Upper lobe of right lung (tissue), 1 donor: ENCODE results near the gene SLC5A8. TPM values are rescaled to one million over a fixed set of nuclear protein-coding genes. Genes with fewer than 3 reads are reported as not detected.

Source experiments
- ATAC-seq: fragments of 200-7000 bp; cut with Tn5 transposase; one replicate; pipeline ENCODE4 v1.9.1; 2020; ENCODE audit warnings: mild to moderate bottlenecking, moderate library complexity
- DNase-seq: peaks from one replicate; pipeline ENCODE4 v3.0.0-alpha.2; 2020
- H3K27ac ChIP-seq: fragments of 200-600 bp; one replicate; pipeline ENCODE4 v1.8.0; 2022
- H3K27me3 ChIP-seq: fragments of 200-600 bp; one replicate; pipeline ENCODE4 v1.8.0; 2022; ENCODE audit warnings: mild to moderate bottlenecking
- H3K36me3 ChIP-seq: fragments of 200-600 bp; one replicate; pipeline ENCODE4 v1.8.0; 2022
- H3K4me1 ChIP-seq: fragments of 200-600 bp; one replicate; pipeline ENCODE4 v1.8.0; 2022
- H3K4me3 ChIP-seq: fragments of 200-600 bp; one replicate; pipeline ENCODE4 v1.8.0; 2022; ENCODE audit warnings: mild to moderate bottlenecking
- H3K9me3 ChIP-seq: fragments of 200-600 bp; one replicate; pipeline ENCODE4 v1.8.0; 2022
- intact Hi-C: fragments of 100-400 bp; cut with DNase I; formaldehyde crosslinking; loops from one replicate; pipeline ENCODE4 v1.11.0; 2022
- total RNA-seq: library from RNA; stranded (reverse); fragmentation: NEBNext Ultra II Directional; extraction: Animal tissue kit (Norgen Biotek cat#: 25700); gene quantifications from one replicate; pipeline ENCODE4 v1.2.1, GENCODE V29; 2021
- TF ChIP-seq, protein P1 (sequence below): fragments of 200-600 bp; IDR thresholded peaks from one replicate; pipeline ENCODE4 v1.8.0; 2022; ENCODE audit warnings: antibody characterized with exemption
- donor health status: DM: no; HTN: yes; CAD: no; lungs with severe emphysema.

Gene SLC5A8
- total RNA-seq, 1 donor from 2014 or later, result 2.8 TPM

- Histone ChIP-seq H3K27ac (no peak overlapping the region), H3K36me3 (no peaks in the 10 kb centered on the region), H3K4me1 (no peaks in the 10 kb centered on the region), H3K9me3 (no peaks in the 10 kb centered on the region), H3K4me3 (no peak overlapping the region), H3K27me3 (peaks cover 4% of the 10 kb centered on the region)
- intact Hi-C loops, result no loop called here
- ATAC-seq, result peak; percentile 13
- DNase-seq, result no peak
- TF ChIP-seq, protein P1, sequence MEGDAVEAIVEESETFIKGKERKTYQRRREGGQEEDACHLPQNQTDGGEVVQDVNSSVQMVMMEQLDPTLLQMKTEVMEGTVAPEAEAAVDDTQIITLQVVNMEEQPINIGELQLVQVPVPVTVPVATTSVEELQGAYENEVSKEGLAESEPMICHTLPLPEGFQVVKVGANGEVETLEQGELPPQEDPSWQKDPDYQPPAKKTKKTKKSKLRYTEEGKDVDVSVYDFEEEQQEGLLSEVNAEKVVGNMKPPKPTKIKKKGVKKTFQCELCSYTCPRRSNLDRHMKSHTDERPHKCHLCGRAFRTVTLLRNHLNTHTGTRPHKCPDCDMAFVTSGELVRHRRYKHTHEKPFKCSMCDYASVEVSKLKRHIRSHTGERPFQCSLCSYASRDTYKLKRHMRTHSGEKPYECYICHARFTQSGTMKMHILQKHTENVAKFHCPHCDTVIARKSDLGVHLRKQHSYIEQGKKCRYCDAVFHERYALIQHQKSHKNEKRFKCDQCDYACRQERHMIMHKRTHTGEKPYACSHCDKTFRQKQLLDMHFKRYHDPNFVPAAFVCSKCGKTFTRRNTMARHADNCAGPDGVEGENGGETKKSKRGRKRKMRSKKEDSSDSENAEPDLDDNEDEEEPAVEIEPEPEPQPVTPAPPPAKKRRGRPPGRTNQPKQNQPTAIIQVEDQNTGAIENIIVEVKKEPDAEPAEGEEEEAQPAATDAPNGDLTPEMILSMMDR, result no peak
These were observed 28.8 kb upstream of the SLC5A8 start for GRCh38 chr12:101238800-101239329.

GRCh38 chr12:101238306-101238705 lies 28.3 kb upstream of the SLC5A8 start:
- Histone ChIP-seq H3K27ac (no peak overlapping the region), H3K27me3 (peaks cover 4% of the 10 kb centered on the region), H3K4me3 (no peak overlapping the region), H3K4me1 (no peaks in the 10 kb centered on the region), H3K36me3 (no peaks in the 10 kb centered on the region), H3K9me3 (no peaks in the 10 kb centered on the region)
- DNase-seq (no peak), ATAC-seq (no peak)
- TF ChIP-seq, protein P1, result no peak
- intact Hi-C loops, result no loop called here

- Histone ChIP-seq H3K9me3 (no peaks in the 10 kb centered on the region), H3K4me3 (no peak overlapping the region), H3K27ac (no peak overlapping the region), H3K27me3 (peaks cover 4% of the 10 kb centered on the region), H3K36me3 (no peaks in the 10 kb centered on the region), H3K4me1 (no peaks in the 10 kb centered on the region)
- DNase-seq, result no peak
- TF ChIP-seq, protein P1, result no peak
- intact Hi-C loops, result no loop called here
- no peak for ATAC-seq
These were observed 25.6 kb upstream of the SLC5A8 start for GRCh38 chr12:101235686-101236085.

- DNase-seq, result no peak
- Histone ChIP-seq H3K27ac (no peak overlapping the region), H3K36me3 (no peaks in the 10 kb centered on the region), H3K4me1 (no peaks in the 10 kb centered on the region), H3K9me3 (no peaks in the 10 kb centered on the region), H3K4me3 (no peak overlapping the region), H3K27me3 (no peaks in the 10 kb centered on the region)
- TF ChIP-seq, protein P1, result no peak
- no peak for ATAC-seq
- intact Hi-C loops, result no loop called here
These were observed 21.6 kb upstream of the SLC5A8 start for GRCh38 chr12:101231636-101232035.

DNA sequence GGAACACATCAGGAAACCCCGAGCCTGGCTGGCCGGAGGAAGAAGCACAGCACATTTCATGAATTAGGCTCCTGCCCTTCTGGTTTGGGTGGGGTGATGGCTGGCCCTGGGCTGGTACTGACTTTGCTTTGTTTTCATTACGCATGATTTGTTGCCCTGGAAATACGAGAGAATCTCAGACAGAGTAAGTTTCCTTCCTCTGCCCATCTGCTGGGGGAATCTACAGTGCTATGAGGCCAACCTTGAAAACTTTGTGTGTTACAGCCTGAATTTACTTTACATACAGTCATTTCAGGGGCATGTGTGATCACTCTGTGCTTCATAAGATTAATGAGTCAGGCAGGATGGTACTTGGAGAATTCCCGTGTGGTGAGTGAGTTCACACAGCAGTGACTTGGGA lies 20.5 kb upstream of the SLC5A8 start:
- H3K27me3 ChIP-seq, result no peaks in the 10 kb centered on the region
- no peaks in the 10 kb centered on the region for H3K4me1 ChIP-seq
- ATAC-seq (no peak), DNase-seq (no peak)
- intact Hi-C loops, result no loop called here
- TF ChIP-seq, protein P1, result no peak
- no peak overlapping the region for H3K27ac ChIP-seq
- no peaks in the 10 kb centered on the region for H3K36me3 ChIP-seq
- H3K4me3 ChIP-seq, result no peak overlapping the region
- no peaks in the 10 kb centered on the region for H3K9me3 ChIP-seq

DNA sequence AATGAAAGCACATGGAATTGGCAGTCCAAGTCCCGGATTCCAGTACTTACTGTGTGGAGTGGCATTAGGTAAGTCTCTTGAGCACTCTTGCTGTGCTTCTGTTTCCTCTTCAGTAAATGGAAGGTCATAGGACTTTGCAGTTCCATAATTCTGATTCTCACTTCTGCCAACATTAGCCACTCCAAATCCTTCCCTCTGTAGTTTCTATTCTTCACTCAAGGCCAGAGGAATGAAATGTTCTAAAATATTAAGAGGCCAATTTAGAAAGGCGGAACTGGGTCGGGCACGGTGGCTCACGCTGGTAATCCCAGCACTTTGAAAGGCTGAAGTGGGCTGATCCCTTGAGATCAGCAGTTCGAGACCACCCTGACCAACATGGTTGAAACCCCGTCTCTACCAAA lies 19.8 kb upstream of the SLC5A8 start:
- TF ChIP-seq, protein P1, result no peak
- H3K4me1 ChIP-seq, result no peaks in the 10 kb centered on the region
- H3K9me3 ChIP-seq, result no peaks in the 10 kb centered on the region
- no peaks in the 10 kb centered on the region for H3K27me3 ChIP-seq
- no peak overlapping the region for H3K27ac ChIP-seq
- DNase-seq (peak; percentile 71), ATAC-seq (peak; percentile 88)
- intact Hi-C loops, result no loop called here
- H3K36me3 ChIP-seq, result no peaks in the 10 kb centered on the region
- H3K4me3 ChIP-seq, result no peak overlapping the region
